Adrenal gland (tissue), 5 donors: Measurements from ENCODE around the gene RGS8.

ENCODE experiments used
- CTCF ChIP-seq, 6 experiments: fragments of 450-650 bp in 4 of 6; fragments of 200-600 bp in 2 of 6; sonication (generic) in 1 of 6; IDR thresholded peaks; 1 replicate in 5 of 6; 2 replicates in 1 of 6; pipeline versions ENCODE4 v1.5.1 to v1.8.0; 2016 to 2021; ENCODE audit warnings: antibody characterized with exemption in 6 of 6, mild to moderate bottlenecking in 2 of 6, moderate library complexity in 1 of 6
- POLR2A ChIP-seq, 2 donors: fragments of 450-650 bp; IDR thresholded peaks; one replicate each; pipeline ENCODE4 v1.6.1; 2017; ENCODE audit warnings: antibody characterized with exemption in 2 of 2, mild to moderate bottlenecking in 2 of 2, moderate library complexity in 1 of 2
- donor health status: DM: no; HTN: no; CAD: no.

DNA sequence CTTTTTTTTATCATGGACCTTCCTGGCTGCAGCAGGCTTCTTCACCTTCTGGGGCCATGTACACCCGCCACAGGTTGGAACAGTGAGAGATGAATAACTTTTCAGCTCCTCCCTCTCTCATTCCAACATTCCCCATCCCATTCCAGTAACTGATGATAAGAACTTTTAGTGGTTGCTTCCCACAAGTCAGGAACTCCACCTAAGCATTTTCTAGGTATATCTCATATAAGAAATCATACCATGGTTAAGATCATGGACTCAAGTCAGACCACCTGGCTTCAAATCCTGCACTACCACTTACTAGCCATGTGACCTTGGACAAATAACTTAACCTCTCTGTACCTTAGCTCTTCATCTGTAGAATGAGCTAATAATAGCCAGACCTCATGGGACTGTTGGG is 42.5 kb upstream of the RGS8 start:
- no peak for TF ChIP-seq CTCF (IDR thresholded peaks at IDR 0.05)
- no peak for TF ChIP-seq POLR2A (IDR thresholded peaks at IDR 0.05)
